HG03045 (cell line): ENCODE data around the gene APBB2.
"Not testable (repeated sequence)": the region's sequence is repeated elsewhere in the genome, so short reads cannot be mapped to it uniquely, and the experiment has no call there.

Source experiments
- ATAC-seq: cut with Tn5 transposase; IDR thresholded peaks from one replicate; pipeline ENCODE4 v1.9.1; 2021; ENCODE audit warnings: mild to moderate bottlenecking, moderate library complexity; ENCODE audit not compliant: unreplicated experiment

Gene APBB2

GRCh38 chr4:40840255-40840984 lies 373.9 kb downstream of the APBB2 start:
- peak; percentile 38 for ATAC-seq

GRCh38 chr4:40838742-40839141 lies 375.6 kb downstream of the APBB2 start:
- no peak for ATAC-seq

GRCh38 chr4:40837094-40837870 lies 377.1 kb downstream of the APBB2 start:
- ATAC-seq = no peak

- ATAC-seq = no peak
Measured at GRCh38 chr4:40833212-40833611, 381.1 kb downstream of the APBB2 start.

DNA sequence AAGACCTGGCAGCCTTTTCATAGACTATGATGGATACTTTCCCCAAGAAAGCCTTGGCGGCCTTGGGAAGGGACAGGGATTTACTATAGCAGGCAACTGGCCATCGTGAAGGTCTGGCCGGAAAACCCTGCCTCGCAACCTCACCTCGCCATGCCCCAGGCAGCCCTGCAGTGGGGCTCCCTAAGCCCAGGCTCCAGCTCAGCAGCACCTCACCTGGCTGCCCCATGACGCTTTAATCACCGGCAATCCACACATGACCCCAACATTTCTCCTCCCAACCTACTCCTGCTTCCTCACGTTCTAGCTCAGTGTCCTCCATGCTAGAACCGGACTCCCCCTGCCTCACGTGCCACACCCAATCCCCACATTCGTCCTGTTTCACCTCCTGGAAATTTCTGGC lies 382.2 kb downstream of the APBB2 start:
- no peak for ATAC-seq

- ATAC-seq = no peak
Measured at GRCh38 chr4:40831146-40831907, 383.0 kb downstream of the APBB2 start.

GRCh38 chr4:40829586-40829985 lies 384.8 kb downstream of the APBB2 start:
- ATAC-seq = no peak

GRCh38 chr4:40828661-40829060 lies 385.7 kb downstream of the APBB2 start:
- ATAC-seq = no peak

DNA sequence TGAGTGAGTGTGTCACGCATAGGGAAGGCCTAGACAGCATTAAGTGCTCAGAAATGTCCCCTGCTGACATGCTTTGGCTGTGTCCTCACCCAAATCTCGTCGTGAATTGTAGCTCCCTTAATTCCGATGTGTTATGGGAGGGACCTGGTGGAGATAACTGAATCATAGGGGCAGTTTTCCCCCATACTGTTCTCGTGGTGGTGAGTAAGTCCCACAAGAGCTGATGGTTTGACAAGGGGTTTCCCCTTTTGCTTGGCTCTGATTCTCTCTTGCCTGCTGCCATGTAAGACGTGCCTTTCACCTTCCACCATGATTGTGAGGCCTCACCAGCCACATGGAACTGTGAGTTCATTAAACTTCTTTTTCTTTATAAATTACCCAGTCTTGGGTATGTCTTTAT lies 386.6 kb downstream of the APBB2 start:
- no peak for ATAC-seq

- ATAC-seq = no peak
Measured at GRCh38 chr4:40826821-40827220, 387.5 kb downstream of the APBB2 start.

DNA sequence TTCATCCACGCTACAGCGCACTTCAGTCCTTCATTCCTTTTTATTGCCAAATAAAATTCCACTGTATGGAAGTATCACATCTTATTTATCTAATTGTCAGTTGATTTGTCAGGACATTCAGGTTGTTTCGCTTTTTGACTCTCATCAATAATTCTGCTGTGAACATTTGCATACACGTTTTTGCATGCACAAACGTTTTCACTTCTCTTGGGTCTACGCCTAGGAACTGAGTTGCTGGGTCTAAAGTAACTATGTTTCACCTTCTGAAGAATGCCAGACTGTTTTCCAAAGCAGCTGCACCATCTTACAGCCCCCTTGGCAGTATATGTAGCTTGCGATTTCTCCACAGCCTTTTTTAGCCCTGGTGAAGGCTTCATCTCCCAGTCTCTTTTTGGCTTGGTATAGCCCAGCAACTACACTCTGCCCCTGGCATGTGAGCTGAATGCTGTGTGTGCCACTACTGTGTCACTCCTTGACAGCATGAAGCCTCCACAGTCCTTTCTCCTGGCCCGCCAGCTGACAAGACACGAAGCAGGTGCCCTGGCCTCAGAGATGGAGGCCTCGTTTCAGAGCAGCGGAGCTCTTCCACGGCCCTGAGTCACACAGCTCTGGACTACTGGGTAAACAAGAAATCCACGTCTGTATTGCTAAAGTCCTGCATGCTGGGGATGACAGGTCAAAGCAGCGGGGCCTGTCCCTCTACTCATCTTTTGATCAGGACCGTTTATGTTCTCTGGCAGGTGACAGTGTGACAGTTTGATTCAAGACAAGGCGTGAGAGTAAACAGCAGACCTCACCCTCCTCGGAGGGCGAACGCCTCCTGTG lies 389.1 kb downstream of the APBB2 start:
- no peak for ATAC-seq

DNA sequence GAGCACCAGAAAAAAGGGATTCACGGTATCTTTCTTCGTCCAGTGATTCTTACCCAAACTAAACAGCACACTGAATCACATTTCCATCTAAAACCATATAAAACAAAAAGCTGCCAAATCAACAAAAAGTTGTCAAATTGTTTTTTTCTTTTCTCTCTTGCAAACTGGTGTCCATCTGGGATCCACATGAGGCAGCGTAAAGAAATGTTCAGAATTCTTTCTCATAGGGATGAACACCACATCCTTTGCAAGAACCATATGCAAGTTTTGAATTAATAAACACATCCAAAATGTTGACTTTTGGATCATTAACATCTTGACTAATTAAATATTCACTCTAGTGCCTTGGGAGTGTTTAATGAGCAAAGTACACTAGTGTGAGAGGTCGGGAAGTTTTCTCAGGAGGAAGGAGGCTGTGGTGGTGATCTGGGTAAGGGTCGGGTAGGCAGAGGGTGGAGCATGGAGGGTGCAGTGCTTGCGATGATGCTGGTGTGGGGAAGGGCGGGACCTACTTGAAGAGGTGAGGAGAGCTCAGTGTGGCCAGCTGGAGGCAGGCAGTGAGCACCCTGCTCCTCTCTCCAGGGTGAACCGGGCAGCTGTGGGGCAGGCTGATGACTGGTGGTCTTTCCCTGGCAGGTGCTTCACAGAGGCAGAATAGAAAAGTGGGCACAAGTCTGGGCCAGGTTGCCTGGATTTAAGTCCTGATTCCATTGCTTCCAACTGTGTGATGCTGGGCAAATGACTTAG lies 391.7 kb downstream of the APBB2 start:
- no peak for ATAC-seq

GRCh38 chr4:40820101-40820500 lies 394.2 kb downstream of the APBB2 start:
- ATAC-seq = no peak

- ATAC-seq = not testable (repeated sequence)
Measured at GRCh38 chr4:40817157-40817556, 397.2 kb downstream of the APBB2 start.

- no peak for ATAC-seq
Measured at GRCh38 chr4:40812856-40813255, 401.5 kb downstream of the APBB2 start.

- ATAC-seq = no peak
Measured at GRCh38 chr4:40812386-40812785, 402.0 kb downstream of the APBB2 start.

GRCh38 chr4:40811956-40812355 lies 402.4 kb downstream of the APBB2 start:
- ATAC-seq = no peak

DNA sequence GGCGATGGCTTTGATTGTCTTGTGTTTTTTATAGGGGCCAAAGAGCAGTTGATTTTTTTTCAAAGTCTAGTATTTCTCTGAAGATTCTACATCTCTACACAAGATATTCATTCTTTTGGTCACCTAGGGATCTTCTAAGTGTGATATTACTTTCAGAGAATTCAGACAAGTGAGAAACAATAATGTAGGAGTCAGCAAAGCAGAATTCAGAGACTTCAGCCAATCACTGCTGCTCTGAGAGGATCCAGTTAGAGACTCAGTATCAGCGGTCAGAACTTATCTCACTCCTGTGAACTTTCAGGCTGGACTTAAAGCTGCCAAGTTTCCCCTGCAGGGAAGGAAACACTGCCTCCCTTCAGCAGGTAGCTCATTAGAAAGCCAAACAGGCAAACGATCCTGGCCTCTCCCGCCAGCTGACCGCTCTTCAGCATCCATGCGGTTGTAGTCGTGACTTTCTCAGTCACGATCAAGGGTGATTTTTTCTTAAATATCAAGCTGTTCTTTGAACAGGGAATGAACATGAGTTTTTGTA lies 405.4 kb downstream of the APBB2 start:
- ATAC-seq = no peak

DNA sequence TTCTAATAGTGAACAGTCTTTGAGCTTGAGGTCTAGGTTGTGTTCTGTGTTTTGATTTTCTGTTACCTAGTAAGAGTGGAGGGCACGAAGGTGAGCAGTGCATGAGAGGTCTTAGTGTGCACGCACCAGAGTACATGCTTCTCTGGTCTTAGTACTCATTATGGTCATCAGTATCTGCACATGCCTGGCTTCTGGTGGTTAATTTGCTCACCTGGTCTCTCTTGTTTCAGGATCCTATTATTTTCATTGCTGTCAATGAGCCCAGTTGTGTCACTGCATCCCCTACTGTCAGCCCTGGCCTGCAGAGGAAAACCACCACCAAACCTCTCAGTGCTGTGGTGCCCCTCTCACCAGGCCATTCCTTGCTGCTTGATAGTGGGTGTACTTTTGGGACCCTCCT lies 409.7 kb downstream of the APBB2 start:
- ATAC-seq = no peak

GRCh38 chr4:40800064-40800463 lies 414.3 kb downstream of the APBB2 start:
- no peak for ATAC-seq
